ENCODE results near the gene SH3YL1.

GRCh38 chr2:278312-278926 is 14.6 kb upstream of the SH3YL1 start:
- TF ChIP-seq CTCF (conservative IDR thresholded peaks at IDR 0.05; ENCODE audit: low read depth, low read length), result no peak
- TF ChIP-seq EZH2 (IDR thresholded peaks at IDR 0.05; ENCODE audit: low read length, unreplicated experiment), result no peak
